B cell (primary cell): Measurements from ENCODE around the gene IRF8. TPM values are rescaled to one million over a fixed set of nuclear protein-coding genes. Genes with fewer than 3 reads are reported as not detected.

ENCODE experiments used
- ATAC-seq: fragments of 200-7000 bp; cut with Tn5 transposase; one replicate; pipeline ENCODE4 v1.10.0; 2021; ENCODE audit warnings: low read depth, mild to moderate bottlenecking, moderate number of reproducible peaks, moderate library complexity
- CTCF ChIA-PET: fragments of 350-600 bp; sonication (Branson Sonifier 250); formaldehyde crosslinking; loops from one replicate; lab custom pipeline; 2021; ENCODE audit warnings: antibody characterized with exemption, inconsistent platforms; lab: Charles Lee
- POLR2A ChIA-PET: fragments of 350-600 bp; sonication (Branson Sonifier 250); formaldehyde crosslinking; loops from one replicate; lab custom pipeline; 2021; ENCODE audit warnings: antibody characterized with exemption; lab: Charles Lee
- DNase-seq: peaks from one replicate; pipeline ENCODE4 v3.0.0; 2013
- H2AFZ ChIP-seq: 2 replicates; pipeline ENCODE4 v1.6.1; 2012; ENCODE audit warnings: mild to moderate bottlenecking, low read depth, low read length; ENCODE audit not compliant: insufficient read depth, poor library complexity, severe bottlenecking
- H3K27ac ChIP-seq, 2 donors: 1 replicate in 1 of 2; 2 replicates in 1 of 2; pipeline ENCODE4 v1.5.1; 2012 to 2013; ENCODE audit warnings: low read length in 2 of 2, mild to moderate bottlenecking in 2 of 2, moderate library complexity in 1 of 2
- H3K27me3 ChIP-seq, 4 experiments: fragments of 200-600 bp in 1 of 4; sonication (generic) in 1 of 4; replicated peaks in 1 of 4; 1 replicate in 2 of 4; 2 replicates in 2 of 4; pipeline versions ENCODE4 v1.6.1 to v1.7.0; 2013 to 2016; ENCODE audit warnings: low read length in 3 of 4, mild to moderate bottlenecking in 2 of 4, mixed read lengths in 1 of 4, moderate library complexity in 1 of 4; ENCODE audit not compliant: insufficient read depth in 4 of 4, control insufficient read depth in 3 of 4; ENCODE audit errors: control extremely low read depth in 1 of 4
- H3K36me3 ChIP-seq, 2 experiments: replicated peaks in 1 of 2; 1 replicate in 1 of 2; 2 replicates in 1 of 2; pipeline versions ENCODE4 v1.6.1 to v1.7.1; 2013; ENCODE audit warnings: low read length in 1 of 2; ENCODE audit not compliant: insufficient read depth in 2 of 2, control insufficient read depth in 1 of 2; ENCODE audit errors: control extremely low read depth in 1 of 2, extremely low read depth in 1 of 2
- H3K4me1 ChIP-seq, 2 donors: fragments of 200-600 bp in 1 of 2; sonication (generic) in 1 of 2; 1 replicate in 1 of 2; 2 replicates in 1 of 2; pipeline versions ENCODE4 v1.5.1 to v1.6.1; 2013 to 2017; ENCODE audit warnings: low read length in 2 of 2; ENCODE audit not compliant: control insufficient read depth in 2 of 2, insufficient read depth in 2 of 2
- H3K4me2 ChIP-seq: replicated peaks from 2 replicates; pipeline ENCODE3; 2012; ENCODE audit warnings: mild to moderate bottlenecking, low read depth, low read length; ENCODE audit not compliant: poor library complexity, severe bottlenecking
- H3K4me3 ChIP-seq, 5 experiments: fragments of 200-600 bp in 1 of 5; sonication (generic) in 1 of 5; 1 replicate in 3 of 5; 2 replicates in 2 of 5; pipeline versions ENCODE4 v1.5.1 to v1.7.0; 2011 to 2016; ENCODE audit warnings: low read length in 4 of 5, mild to moderate bottlenecking in 4 of 5, low read depth in 2 of 5, control low read depth in 1 of 5, moderate library complexity in 1 of 5; ENCODE audit not compliant: insufficient read depth in 1 of 5; ENCODE audit errors: control extremely low read depth in 1 of 5, extremely low read depth in 1 of 5
- H3K79me2 ChIP-seq: fragments of 200-600 bp; sonication (generic); one replicate; pipeline ENCODE4 v1.6.0; 2016; ENCODE audit warnings: low read length; ENCODE audit not compliant: control insufficient read depth, insufficient read depth
- H3K9ac ChIP-seq: fragments of 200-600 bp; sonication (generic); 2 replicates; pipeline ENCODE4 v1.6.1; 2017; ENCODE audit warnings: mild to moderate bottlenecking, low read length, moderate library complexity
- H3K9me3 ChIP-seq, 3 donors: one replicate each; pipeline versions ENCODE4 v1.6.1 to v1.7.1; 2013; ENCODE audit warnings: low read length in 2 of 3; ENCODE audit not compliant: control insufficient read depth in 2 of 3, insufficient read depth in 1 of 3; ENCODE audit errors: control extremely low read depth in 1 of 3
- H4K20me1 ChIP-seq: 2 replicates; pipeline ENCODE4 v1.6.0; 2012; ENCODE audit warnings: mild to moderate bottlenecking, low read length; ENCODE audit not compliant: insufficient read depth, control insufficient read depth, poor library complexity, severe bottlenecking
- H3K27ac Mint-ChIP-seq: one replicate; pipeline ENCODE4 v1.8.0; 2021; ENCODE audit warnings: mixed read lengths
- H3K27me3 Mint-ChIP-seq: one replicate; pipeline ENCODE4 v1.8.0; 2021; ENCODE audit warnings: mixed read lengths
- H3K4me1 Mint-ChIP-seq: one replicate; pipeline ENCODE4 v1.8.0; 2021; ENCODE audit warnings: mixed read lengths
- H3K4me3 Mint-ChIP-seq: one replicate; pipeline ENCODE4 v1.8.0; 2021; ENCODE audit warnings: mixed read lengths
- H3K9me3 Mint-ChIP-seq: one replicate; pipeline ENCODE4 v1.8.0; 2022; ENCODE audit warnings: mixed read lengths; ENCODE audit not compliant: insufficient read depth
- CTCF ChIP-seq: fragments of 200-600 bp; IDR thresholded peaks from one replicate; pipeline ENCODE4 v1.8.0; 2022; ENCODE audit warnings: antibody characterized with exemption, mild to moderate bottlenecking
- EZH2 ChIP-seq: IDR thresholded peaks from 2 replicates; pipeline ENCODE4 v1.6.1; 2012; ENCODE audit warnings: borderline replicate concordance, low read depth, mild to moderate bottlenecking, moderate library complexity, low read length; ENCODE audit not compliant: insufficient read depth, poor library complexity, severe bottlenecking
- WGBS: methylation state at CpG from one replicate; pipeline ENCODE4 v1.1.5; 2013; ENCODE audit warnings: missing lambda C conversion rate; ENCODE audit not compliant: insufficient coverage; 5-methylcytosine and 5-hydroxymethylcytosine counted together
- intact Hi-C: fragments of 100-400 bp; cut with micrococcal nuclease; formaldehyde crosslinking; loops from one replicate; pipeline ENCODE4 v1.10.0; 2022
- polyA minus RNA-seq: library from RNA; depleted of rRNA, polyadenylated mRNA; stranded (reverse); fragments of >200 nt; gene quantifications from 2 replicates; pipeline ENCODE4 v1.2.3, GENCODE V29; 2012
- polyA plus RNA-seq: library from polyadenylated mRNA; depleted of rRNA; stranded (reverse); fragments of >200 nt; gene quantifications from 2 replicates; pipeline ENCODE4 v1.2.3, GENCODE V29; 2012
- total RNA-seq, 2 donors: library from RNA; stranded (reverse); fragments of 120-200 nt in 1 of 2; gene quantifications; 1 replicate in 1 of 2; 2 replicates in 1 of 2; pipeline versions ENCODE4 v1.2.3 to v1.2.4, GENCODE V29; 2013 to 2022

Gene IRF8, protein sequence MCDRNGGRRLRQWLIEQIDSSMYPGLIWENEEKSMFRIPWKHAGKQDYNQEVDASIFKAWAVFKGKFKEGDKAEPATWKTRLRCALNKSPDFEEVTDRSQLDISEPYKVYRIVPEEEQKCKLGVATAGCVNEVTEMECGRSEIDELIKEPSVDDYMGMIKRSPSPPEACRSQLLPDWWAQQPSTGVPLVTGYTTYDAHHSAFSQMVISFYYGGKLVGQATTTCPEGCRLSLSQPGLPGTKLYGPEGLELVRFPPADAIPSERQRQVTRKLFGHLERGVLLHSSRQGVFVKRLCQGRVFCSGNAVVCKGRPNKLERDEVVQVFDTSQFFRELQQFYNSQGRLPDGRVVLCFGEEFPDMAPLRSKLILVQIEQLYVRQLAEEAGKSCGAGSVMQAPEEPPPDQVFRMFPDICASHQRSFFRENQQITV
- total RNA-seq, result 332 and 337 TPM in 2 replicates
- 507 TPM for total RNA-seq (2013)
- polyA plus RNA-seq, result 309 and 453 TPM in 2 replicates
- 750 and 840 TPM in 2 replicates for polyA minus RNA-seq

DNA sequence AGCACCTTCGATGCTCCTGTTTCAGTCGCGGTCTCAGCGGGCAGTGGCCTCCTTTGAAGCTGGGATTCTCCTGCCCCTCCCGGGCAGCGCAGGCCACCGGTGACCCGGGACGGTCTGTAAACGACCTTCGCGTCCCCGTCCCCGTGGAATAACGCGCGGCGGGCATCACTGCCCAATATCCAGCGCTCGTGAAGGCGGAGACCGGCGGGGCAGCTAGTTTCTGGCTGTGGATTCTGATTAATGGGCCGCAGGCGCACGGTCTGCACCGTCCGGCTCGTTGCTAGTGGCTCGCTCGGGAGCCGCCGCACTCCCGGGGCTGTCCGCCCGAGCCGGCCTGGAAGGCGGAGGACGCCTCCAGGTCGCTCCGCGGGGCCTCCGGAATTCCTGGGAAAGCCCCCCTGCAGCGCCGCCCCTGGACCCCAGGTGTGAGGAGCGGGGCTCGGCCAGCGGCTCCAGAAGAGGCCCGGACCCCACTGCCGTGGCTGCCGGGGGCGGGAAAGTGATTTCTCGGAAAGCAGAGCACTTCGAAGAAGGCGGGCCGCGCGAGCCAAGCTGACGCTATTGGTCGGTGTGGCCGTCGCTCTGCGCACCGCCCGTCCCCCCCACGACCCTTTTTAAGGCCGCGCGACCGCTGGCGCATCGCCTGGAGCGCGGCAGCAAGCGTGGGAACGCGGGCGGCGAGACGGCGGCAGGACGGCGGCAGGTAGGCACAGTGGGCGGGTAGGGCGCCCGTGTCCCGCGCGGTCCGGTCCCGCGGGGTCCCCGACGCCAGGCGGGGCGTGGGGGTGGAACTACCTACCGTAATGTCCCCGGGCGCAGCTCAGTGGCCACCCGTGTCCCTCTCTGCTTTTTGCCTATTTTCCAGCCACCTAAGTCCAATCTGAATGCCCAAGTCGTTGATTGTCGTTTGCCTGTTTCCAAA is at the start of gene IRF8:
TSS of gene IRF8 (plus strand) at position 642 of the 922 bp plus-strand sequence. CDS start 3,854 bp downstream, outside the sequence.
- POLR2A ChIA-PET, result interaction anchor here (0.5 to 3.5 kb wide), 19 partner anchors 10 to 1419 kb away, joined by 3 to 16 read pairs (median 4); no protein-coding TSS in a partner anchor
- H3K4me2 ChIP-seq, result peak within 1 kb of the TSS; percentile 82

More for the DNA sequence above, at the start of gene IRF8:
- Mint-ChIP-seq H3K27me3 (no peaks in the 10 kb centered on the region), H3K4me1 (peaks cover 63% of the 10 kb centered on the region), H3K27ac (peak within 1 kb of the TSS; percentile 98), H3K9me3 (no peaks in the 10 kb centered on the region), H3K4me3 (peak within 1 kb of the TSS; percentile 92)
- Histone ChIP-seq H2AFZ (peak within 1 kb of the TSS; percentile 65), H3K27ac (peak within 1 kb of the TSS; percentile 93 to 97), H3K79me2 (peaks cover 60% of the 10 kb centered on the region), H3K9me3 (no peaks in the 10 kb centered on the region), H3K27me3 (no peaks in the 10 kb centered on the region), H4K20me1 (peaks cover 32% of the 10 kb centered on the region), H3K36me3 (peaks cover 2 to 40% of the 10 kb centered on the region in 2 experiments), H3K4me1 (peaks cover 41 to 52% of the 10 kb centered on the region in 2 donors), H3K4me3 (peak within 1 kb of the TSS; percentile 77 to 99 (median 88)), H3K9ac (peak within 1 kb of the TSS; percentile 94)
- TF ChIP-seq CTCF (no peak), EZH2 (no peak)
- DNase-seq (peak; percentile 94), ATAC-seq (peak; percentile 65)
- under 1% methylated on average over 98 of the region's 102 CpGs for WGBS
- CTCF ChIA-PET, result interaction anchor here (1.0 to 14.4 kb wide), 14 partner anchors 9 to 118 kb away, joined by 3 to 364 read pairs (median 6); no protein-coding TSS in a partner anchor
- intact Hi-C loops, result loop anchor here (1.0 to 2.0 kb wide), 4 partner anchors 10 to 90 kb away; no protein-coding TSS in a partner anchor
